GM18511 (cell line): ENCODE data around the gene SEMG1.

Experiments used
- ATAC-seq: cut with Tn5 transposase; IDR thresholded peaks from one replicate; pipeline ENCODE4 v1.9.1; 2021; ENCODE audit warnings: mild to moderate bottlenecking, moderate library complexity; ENCODE audit not compliant: unreplicated experiment

SEMG1 gene

DNA sequence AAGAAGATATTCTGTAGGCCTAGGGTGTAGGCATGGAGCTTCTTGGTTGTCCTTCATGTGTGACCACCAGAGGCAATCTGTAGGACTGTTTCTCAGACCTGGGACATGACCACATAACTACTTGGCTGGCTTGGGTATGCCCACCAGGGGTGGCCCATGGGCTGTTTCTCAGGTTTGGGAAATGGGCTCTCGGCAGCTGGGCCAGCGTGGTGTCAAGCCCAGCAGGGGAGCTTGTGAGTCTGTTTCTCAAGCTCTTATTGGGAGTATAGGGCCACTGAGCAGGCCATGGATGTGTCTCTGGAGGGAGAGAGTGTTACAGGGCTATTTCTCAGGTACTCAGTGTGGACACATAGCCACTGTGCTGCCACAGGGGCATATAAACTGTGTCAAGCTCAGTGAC lies 11.8 kb downstream of the SEMG1 start:
- ATAC-seq = no peak

DNA sequence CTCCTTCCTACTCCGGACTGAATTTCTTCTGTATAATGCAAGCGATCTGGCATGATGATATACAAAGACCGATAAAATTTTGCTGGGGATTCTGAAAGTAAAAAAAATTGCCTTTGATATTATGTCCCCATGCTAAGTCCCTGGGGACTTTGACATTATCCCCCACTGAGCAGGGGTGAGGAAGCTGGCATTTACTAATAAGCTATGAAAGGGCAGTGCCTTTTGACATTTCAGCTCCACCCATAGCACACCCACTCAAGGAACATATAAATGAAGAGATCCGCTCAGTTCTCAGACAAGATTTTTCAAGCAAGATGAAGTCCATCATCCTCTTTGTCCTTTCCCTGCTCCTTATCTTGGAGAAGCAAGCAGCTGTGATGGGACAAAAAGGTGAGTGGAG lies 14.2 kb downstream of the SEMG1 start, which contains the start of gene SEMG2:
TSS of gene SEMG2 (plus strand) at position 298 of the 400 bp plus-strand sequence. CDS start at position 315, 17 bp downstream.
- no peak for ATAC-seq

DNA sequence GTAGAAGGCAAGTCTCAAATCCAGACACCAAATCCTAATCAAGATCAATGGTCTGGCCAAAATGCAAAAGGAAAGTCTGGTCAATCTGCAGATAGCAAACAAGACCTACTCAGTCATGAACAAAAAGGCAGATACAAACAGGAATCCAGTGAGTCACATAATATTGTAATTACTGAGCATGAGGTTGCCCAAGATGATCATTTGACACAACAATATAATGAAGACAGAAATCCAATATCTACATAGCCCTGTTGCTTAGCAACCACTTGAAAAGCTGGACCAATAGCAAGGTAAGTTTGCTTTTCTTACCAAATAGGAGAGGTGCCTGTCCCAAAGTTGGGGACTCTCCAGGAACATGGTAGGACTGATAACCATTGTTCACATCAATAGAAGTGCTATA lies 16.3 kb downstream of the SEMG1 start:
- ATAC-seq = no peak

DNA sequence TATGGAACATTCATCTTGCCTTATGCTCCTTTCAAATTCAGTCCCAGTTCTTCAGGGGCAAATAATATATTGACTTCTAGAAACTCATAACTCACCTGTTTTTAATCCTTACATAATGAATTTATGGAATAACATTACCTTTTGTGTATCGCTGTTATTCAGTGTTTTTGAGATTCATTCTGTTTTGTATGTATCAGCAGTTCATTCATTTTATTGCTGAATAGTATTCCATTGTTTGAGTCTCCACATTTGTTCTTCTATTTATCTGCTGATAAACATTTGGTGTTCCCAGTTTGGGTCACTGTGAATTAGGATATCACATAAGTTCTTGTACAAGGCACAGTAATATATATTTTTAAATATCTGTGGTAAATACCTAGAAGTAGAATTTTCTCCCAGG lies 19.5 kb downstream of the SEMG1 start:
- no peak for ATAC-seq

DNA sequence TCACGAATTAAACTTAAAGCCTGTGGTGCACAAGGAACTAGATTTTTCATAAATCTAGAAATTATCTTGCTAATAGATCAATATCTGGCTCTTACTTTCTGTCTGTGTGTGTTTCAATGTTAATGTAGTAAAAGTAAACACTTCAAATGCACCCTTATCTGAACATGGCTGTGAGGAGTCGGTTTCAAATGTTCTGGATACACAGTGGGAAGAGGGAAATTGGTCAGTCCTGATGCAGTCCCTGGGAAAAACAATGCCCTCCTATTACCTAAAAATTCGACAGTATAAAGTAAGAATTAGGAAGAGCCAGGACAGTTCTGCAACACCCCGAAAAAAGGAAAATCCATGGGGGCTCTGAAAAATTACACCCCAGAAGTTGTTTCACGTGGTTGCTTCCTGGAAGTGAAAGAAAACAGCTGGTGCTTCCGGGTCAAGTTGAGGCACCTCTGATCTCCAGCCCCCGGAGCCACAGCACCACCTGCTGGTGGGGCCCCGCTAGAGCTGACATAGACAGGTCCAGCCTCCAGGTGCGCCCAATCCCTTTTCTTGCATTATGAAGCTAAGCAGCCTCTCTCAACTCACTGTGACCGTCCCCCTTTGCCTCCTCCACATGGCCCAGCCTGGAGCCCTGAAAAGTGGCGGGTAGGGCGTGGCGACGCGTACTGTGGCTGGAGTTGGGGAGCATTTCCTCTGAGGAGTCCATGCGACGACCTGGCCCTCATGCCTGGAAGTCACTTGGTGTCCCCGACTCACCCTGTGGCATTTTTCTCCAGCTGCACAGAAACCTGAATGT lies 22.6 kb downstream of the SEMG1 start:
- ATAC-seq = no peak

DNA sequence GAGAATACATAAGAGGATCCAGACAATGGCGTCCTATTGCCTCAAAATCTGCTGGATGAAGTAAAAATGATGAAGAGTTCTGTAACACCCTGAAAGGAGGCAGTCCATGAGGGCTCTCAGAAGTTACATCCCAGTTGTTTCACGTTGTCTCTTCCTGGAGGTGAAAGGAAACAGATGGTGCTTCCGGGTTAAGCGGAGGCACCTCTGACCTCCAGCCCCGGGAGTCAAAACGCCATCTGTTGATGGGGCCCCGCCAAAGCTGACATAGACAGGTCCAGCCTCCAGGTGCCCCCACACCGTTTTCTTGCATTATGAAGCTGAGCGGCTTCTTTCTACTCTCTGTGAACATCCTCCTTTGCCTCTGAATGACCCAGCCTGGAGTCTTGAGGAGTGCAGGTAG lies 23.8 kb downstream of the SEMG1 start:
- no peak for ATAC-seq

DNA sequence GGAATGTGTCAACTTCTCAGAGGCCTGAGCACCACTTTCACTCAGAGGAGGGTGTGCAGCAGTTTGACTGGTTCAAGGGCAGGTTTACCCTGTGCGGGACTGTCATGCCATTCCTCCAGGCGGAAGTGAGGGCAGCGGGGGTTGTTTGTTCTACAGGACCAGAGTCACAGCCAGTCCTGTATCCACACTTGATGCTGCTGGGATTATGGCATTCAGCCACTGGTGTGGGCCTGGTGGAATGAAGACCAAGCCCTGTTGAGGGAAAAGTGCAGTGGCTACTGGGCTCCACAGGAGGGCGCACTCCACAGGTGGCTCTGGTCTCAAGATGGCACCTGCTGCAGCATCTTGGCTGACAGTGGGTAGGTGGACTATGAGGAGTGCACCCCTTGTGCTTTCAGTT lies 29.2 kb downstream of the SEMG1 start:
- ATAC-seq = no peak

DNA sequence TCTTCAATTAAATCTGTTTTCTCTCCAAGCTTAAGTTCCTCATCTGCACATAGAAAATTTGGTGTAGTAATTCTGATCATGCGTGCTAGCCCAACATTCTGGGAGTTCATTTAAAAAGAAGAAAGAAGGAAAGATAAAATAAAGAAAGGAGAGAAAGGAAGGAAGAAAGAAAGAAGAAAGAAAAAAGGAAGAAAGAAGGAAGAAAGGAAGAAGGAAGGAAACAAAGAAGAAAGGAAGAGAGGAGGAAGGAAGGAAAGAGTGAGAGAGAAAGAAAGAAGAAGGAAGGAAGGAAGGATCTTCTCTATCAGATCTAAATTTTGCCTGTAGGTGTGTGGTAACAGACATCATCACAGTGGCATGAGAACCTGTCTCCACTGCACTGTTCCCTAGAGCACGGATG lies 31.3 kb downstream of the SEMG1 start:
- no peak for ATAC-seq

DNA sequence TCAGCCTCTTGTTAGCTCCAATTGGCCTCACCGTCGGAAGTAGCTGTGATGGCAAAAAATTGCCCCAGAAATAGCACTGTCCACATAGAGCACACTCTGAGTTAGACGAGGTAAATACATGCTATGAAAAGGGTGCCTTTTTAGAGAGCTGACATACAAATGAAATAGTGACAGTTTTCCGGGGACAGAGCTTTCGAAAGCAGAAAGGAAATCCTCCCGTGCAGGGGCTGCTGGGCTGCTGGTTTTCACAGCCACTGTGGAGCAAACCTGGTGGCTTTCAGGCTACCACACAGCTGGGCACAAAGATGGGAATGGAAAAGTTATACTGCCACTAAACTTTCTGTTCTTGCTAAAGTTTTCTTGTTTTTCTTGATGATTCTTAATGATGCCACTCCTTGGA lies 39.3 kb downstream of the SEMG1 start:
- ATAC-seq = no peak

DNA sequence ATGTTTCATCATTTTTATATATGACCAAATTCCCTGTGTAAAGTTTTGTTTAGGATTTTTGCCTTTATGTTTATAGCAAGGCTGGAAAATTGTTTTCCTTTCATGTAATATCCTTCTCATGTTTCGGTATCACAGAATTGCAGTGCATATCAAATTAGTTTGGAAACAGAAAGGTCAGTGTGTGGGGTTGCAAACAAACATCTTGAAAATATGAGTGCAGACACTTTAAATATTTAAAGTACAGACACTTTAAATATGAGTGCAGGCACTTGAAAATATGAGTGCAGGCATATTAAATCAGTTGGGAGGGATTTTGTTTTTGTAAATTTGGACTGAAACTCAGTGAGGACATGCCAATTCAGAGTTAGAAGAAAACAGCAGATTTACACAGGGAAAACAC lies 41.0 kb downstream of the SEMG1 start:
- no peak for ATAC-seq

DNA sequence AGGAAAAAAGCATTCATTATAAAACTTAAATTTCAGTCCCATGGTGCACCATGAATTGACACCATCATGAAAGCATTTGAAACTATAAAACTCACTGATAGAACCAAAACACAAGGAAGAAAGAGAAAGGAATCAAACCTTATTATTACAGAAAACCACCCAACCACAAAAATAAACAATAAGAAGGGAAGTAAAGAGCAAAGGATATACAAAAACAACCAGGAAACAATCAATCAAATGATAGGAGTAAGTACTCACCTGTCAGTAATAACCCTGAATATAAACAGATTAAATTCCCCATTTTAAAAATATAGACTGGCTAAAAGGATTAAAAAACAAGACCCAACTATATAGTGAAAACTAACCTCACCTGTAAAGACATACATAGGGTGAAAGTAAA lies 41.8 kb downstream of the SEMG1 start:
- no peak for ATAC-seq

DNA sequence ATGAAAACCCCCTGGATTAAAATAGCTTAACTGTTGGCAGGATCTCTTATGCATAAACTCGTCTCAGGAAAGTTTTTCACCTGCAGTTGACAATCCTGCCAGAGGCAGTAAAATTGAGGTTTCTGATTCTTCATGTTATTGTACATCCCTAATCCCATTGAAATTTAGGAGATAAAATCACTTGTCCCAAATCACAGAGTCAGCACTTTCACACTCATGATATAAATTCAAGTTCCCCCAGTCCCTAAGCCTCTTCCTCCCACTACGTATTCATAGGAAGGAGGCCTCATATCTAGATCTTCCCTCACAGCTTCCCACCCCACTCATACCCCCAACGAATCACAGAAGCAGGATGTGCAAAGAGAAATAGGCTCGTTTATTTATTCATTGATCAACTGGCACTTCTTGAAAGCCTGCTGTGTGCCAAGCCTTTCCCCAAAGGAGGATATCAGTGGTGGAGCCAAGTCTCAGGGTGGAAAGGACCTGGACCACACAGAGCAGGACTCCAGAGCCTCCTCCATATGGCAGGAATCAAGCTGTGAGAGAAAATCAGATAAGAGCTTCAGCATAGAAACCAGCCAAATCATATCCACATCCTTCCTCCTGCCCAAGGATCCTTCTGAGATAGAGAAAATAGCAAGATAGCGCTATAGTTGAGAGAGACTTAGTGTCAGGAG lies 45.2 kb downstream of the SEMG1 start:
- ATAC-seq = no peak

DNA sequence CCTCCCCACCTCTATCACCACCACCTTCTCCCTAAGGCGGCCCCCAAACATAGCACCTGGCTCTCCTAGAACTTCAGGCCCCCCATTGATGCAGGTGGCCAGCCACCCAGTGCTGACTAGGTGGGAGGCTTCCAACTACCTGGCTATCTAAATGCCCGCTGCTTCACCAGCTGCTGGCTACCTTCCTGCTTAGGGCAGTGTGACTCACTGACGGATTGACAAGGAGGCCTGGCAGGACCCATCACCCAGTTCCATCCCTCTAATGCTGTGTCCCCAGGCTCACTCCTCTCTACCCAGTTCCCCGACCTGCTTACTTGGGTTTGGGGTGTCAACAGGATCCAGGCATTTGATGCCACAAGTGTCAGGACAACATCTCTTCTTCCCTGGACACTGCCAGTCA lies 46.4 kb downstream of the SEMG1 start:
- no peak for ATAC-seq

DNA sequence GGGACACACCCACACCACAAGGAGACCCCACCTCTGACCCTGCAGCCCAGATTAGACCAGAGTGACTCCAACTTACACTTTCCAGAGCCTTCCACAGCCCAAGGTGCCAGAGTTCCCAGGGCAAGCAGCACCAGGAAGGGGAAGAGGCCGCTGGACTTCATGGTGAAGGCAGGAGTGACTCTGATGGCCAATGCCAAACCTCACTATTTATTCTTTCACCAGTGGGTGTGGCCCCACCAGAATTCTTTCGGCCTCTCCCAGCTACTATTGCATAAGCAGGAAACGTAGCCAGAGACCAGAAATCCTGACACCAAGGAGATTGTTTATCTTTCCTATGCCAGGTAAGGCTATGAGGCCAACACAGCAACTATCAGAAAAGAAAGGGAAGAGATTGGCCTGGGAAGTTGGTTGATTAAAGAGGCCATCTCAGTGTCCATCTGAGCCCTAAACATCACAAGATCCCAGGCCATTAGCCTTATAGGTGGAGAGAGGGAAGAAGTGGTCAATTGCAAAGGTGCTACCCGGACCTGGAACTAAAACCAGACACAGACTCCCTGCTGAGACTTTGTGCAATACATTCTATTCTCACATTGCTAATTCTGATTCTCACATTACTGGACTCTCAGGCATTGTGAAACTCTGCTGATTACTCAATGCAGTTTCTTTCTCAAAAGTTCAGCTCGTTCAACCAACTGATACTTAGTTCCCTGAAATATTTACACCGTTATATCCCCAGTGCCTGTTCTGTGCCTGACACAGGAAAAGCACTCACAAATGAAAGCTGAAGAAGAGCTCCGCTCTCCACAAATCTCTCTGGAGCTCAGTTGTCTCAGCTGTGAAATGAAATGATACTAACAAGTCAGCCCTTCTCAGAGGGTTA lies 47.8 kb downstream of the SEMG1 start, which contains the start of gene SLPI:
TSS of gene SLPI (minus strand) at position 182 of the 880 bp plus-strand sequence. CDS start at position 161, 21 bp downstream.
- ATAC-seq = peak; percentile 52

DNA sequence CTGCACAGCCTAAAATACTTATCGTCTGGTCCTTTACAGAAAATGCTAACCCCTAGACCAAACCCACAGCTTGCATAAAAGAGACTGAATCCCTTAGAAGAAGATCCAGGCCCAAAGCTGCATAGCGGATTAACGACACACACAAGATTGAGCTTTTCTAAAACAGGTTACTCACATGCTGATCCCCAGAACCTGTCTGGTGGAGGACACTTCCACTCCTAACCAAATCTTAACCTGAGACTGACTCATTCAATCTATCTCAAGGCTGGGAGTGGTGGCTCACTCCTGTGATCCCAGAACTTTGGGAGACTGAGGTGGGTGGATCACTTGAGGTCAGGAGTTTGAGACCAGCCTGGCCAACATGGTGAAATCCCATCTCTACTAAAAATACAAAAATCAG lies 50.3 kb downstream of the SEMG1 start:
- ATAC-seq = no peak

DNA sequence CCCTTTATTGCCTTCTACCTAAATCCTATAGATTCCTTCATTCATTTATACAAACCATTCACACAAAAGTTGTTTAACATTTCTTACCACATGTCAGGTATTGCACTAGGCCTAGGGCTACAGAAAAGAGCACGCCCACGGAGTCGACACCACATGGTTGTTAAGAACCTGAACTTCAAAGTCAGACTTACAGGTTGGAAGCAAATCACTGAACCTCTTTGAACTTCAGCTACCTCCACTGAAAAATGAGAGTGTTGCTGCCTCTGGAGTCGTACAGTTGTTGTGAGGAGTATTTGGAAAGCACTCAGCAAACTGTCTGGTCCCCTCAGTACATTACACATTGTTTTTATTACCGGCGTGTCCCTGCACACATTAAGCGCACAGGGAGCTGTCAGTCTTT lies 50.9 kb downstream of the SEMG1 start:
- ATAC-seq = no peak

DNA sequence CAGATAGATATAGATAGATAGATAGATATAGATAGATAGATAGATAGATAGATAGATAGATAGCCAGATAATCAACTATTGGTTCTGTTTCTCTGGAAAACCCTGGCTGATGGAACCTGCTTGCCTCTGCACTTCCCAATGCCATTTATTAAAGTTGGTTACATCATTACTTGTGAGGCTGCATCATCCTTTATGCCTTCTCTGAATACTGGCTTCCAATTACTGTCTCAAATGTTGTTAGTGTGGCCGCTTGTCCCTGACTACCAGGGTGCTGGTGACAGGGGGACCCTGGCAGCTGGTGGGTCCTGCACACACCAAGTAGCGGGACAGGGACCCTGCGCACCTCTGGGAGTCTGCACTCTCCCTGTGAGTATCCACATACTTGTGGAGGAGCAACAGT lies 51.4 kb downstream of the SEMG1 start:
- ATAC-seq = no peak

DNA sequence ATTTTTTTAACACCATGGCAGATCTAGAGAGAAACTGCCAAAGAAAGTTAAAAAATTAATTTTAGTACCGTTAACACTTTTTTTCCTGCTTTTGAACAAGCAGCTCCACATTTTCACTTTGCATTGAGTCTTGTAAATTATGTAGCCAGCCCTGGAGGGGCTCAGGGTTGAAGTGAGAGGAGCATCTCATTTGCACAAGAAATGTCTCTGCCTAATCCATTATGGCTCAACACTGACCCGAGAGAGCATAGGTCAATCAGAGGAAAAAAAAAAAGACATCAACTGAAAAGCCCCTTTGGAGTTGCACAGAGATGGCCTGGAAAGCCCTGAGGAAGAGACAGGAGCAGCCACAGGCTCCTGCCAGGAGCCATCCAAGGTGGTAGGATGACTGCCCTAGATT lies 51.8 kb downstream of the SEMG1 start:
- no peak for ATAC-seq
